ENCODE results near the gene HTR2B. TPM values are rescaled to one million over a fixed set of nuclear protein-coding genes. Genes with fewer than 3 reads are reported as not detected.
"Not testable (repeated sequence)": the region's sequence is repeated elsewhere in the genome, so short reads cannot be mapped to it uniquely, and the experiment has no call there.

The HTR2B gene
- total RNA-seq, 1 donor from 2014 or later, result 3.1 TPM

- Mint-ChIP-seq H3K27ac (ENCODE audit: unreplicated experiment) (no peak overlapping the region), H3K9me3 (ENCODE audit: unreplicated experiment) (no peaks in the 10 kb centered on the region), H3K36me3 (ENCODE audit: unreplicated experiment) (peaks cover 48% of the 10 kb centered on the region), H3K4me3 (ENCODE audit: unreplicated experiment) (no peak overlapping the region), H3K4me1 (ENCODE audit: unreplicated experiment) (no peaks in the 10 kb centered on the region), H3K27me3 (ENCODE audit: unreplicated experiment) (no peaks in the 10 kb centered on the region)
- no peak for DNase-seq (ENCODE audit: extremely low spot score, unreplicated experiment)
- no peak for TF ChIP-seq CTCF (IDR thresholded peaks at IDR 0.05)
These were observed 55.3 kb downstream of the HTR2B start for GRCh38 chr2:231069379-231070054.

- DNase-seq (ENCODE audit: extremely low spot score, unreplicated experiment), result no peak
- H3K27me3 Mint-ChIP-seq (ENCODE audit: unreplicated experiment), result no peaks in the 10 kb centered on the region
- H3K4me1 Mint-ChIP-seq (ENCODE audit: unreplicated experiment), result no peaks in the 10 kb centered on the region
- no peak overlapping the region for H3K4me3 Mint-ChIP-seq (ENCODE audit: unreplicated experiment)
- no peak overlapping the region for H3K27ac Mint-ChIP-seq (ENCODE audit: unreplicated experiment)
- no peak for TF ChIP-seq CTCF (IDR thresholded peaks at IDR 0.05)
- no peaks in the 10 kb centered on the region for H3K9me3 Mint-ChIP-seq (ENCODE audit: unreplicated experiment)
- H3K36me3 Mint-ChIP-seq (ENCODE audit: unreplicated experiment), result peaks cover 49% of the 10 kb centered on the region
These were observed 56.2 kb downstream of the HTR2B start for GRCh38 chr2:231068525-231069222.

DNA sequence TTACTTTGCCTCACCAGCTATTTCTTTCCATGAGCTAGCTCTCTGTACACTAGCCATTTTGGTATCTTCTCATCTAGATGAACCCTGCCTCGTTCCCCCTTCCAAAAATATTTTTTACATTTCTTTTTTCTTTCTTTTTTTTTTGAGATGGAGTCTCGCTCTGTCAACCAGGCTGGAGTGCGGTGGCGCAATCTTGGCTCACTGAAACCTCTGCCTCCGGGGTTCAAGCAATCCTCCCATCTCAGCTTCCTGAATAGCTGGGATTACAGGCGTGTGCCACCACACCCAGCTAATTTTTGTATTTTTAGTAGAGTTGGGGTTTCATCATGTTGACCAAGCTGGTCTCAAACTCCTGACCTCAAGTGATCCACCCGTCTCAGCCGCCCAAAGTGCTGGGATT lies 57.3 kb downstream of the HTR2B start:
- H3K27ac Mint-ChIP-seq (ENCODE audit: unreplicated experiment); DNase-seq (ENCODE audit: extremely low spot score, unreplicated experiment); H3K27me3 Mint-ChIP-seq (ENCODE audit: unreplicated experiment); H3K4me1 Mint-ChIP-seq (ENCODE audit: unreplicated experiment); H3K9me3 Mint-ChIP-seq (ENCODE audit: unreplicated experiment); H3K4me3 Mint-ChIP-seq (ENCODE audit: unreplicated experiment): not testable (repeated sequence)
- H3K36me3 Mint-ChIP-seq (ENCODE audit: unreplicated experiment), result peaks cover 48% of the 10 kb centered on the region

DNA sequence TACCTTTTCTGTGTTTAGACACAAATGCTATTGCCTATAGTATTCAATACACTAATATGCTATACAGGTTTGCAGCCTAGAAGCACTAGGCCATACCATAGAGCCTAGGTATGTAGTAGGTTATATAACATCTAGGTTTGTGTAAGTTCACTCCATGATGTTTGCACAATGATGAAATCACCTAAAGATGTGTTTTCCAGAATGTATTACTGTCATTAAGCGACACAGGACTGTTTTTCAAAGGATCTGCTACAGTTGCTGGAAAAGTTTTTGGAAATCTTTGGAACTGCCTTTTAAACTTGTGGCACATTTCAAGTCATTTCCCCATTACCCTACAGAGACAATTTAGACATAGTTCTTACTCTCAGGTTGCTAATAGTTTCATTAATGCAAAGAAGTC lies 58.9 kb downstream of the HTR2B start:
- no peak for DNase-seq (ENCODE audit: extremely low spot score, unreplicated experiment)
- Mint-ChIP-seq H3K4me3 (ENCODE audit: unreplicated experiment) (no peak overlapping the region), H3K9me3 (ENCODE audit: unreplicated experiment) (no peaks in the 10 kb centered on the region), H3K27ac (ENCODE audit: unreplicated experiment) (no peak overlapping the region), H3K27me3 (ENCODE audit: unreplicated experiment) (no peaks in the 10 kb centered on the region), H3K36me3 (ENCODE audit: unreplicated experiment) (peaks cover 44% of the 10 kb centered on the region), H3K4me1 (ENCODE audit: unreplicated experiment) (no peaks in the 10 kb centered on the region)
- TF ChIP-seq CTCF (IDR thresholded peaks at IDR 0.05), result no peak

DNA sequence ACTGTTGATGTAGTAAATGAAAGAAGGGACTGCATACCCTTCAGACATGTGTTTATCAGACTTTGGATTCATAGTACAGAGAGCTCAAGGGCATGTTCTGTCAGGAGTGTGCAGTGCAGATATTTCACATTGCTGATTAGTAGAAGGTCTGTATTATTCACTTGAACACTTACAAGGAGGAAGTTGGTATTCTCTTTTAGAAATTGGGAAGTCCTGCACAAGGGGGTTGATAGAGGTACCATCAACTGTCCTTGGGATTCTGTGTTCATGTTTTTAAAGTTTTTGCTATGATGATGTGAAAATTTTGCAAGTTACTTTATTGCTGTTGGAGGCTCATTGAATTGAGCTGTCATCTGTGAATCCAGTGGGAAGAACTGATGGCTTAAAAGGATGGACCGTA lies 61.5 kb downstream of the HTR2B start:
- Mint-ChIP-seq H3K36me3 (ENCODE audit: unreplicated experiment) (peaks cover 40% of the 10 kb centered on the region), H3K27me3 (ENCODE audit: unreplicated experiment) (no peaks in the 10 kb centered on the region), H3K4me3 (ENCODE audit: unreplicated experiment) (no peak overlapping the region), H3K9me3 (ENCODE audit: unreplicated experiment) (no peaks in the 10 kb centered on the region), H3K27ac (ENCODE audit: unreplicated experiment) (no peak overlapping the region), H3K4me1 (ENCODE audit: unreplicated experiment) (peaks cover 19% of the 10 kb centered on the region)
- TF ChIP-seq CTCF (IDR thresholded peaks at IDR 0.05), result no peak
- no peak for DNase-seq (ENCODE audit: extremely low spot score, unreplicated experiment)
